Testis (tissue), 2 donors: ENCODE measurements around the gene ARL8A.

Experiments used
- CTCF ChIP-seq, 3 experiments: fragments of 450-650 bp in 2 of 3; fragments of 200-600 bp in 1 of 3; sonication (generic) in 1 of 3; IDR thresholded peaks; one replicate each; pipeline ENCODE4 v1.5.1; 2016 to 2019; ENCODE audit warnings: antibody characterized with exemption in 3 of 3, mild to moderate bottlenecking in 2 of 3, moderate library complexity in 1 of 3
- POLR2A ChIP-seq: fragments of 450-650 bp; IDR thresholded peaks from one replicate; pipeline ENCODE4 v1.6.1; 2017; ENCODE audit warnings: antibody characterized with exemption, mild to moderate bottlenecking, moderate library complexity

DNA sequence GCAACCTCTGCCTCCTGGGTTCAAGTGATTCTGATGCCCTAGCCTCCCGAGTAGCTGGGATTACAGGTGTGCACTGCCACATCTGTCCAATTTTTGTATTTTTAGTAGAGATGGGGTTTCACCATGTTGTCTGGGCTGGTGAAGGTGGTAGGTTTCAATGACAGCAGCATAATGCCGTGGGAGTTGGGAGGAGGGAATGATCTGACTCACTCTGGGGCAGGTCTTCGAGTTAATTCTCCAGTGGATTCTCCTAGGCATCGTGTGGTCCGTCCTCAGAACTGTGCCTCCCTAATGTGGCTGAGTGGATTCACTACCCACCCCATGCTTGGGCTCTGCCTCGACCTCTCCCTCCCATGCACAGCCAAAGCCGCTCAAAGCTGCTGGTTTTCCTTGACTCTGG lies 23.5 kb downstream of the ARL8A start:
- TF ChIP-seq CTCF (IDR thresholded peaks at IDR 0.05) = no peak
- no peak for TF ChIP-seq POLR2A
